ENCODE measurements around the gene AUNIP.
"Not testable (repeated sequence)": the region's sequence is repeated elsewhere in the genome, so short reads cannot be mapped to it uniquely, and the experiment has no call there.

The AUNIP gene

DNA sequence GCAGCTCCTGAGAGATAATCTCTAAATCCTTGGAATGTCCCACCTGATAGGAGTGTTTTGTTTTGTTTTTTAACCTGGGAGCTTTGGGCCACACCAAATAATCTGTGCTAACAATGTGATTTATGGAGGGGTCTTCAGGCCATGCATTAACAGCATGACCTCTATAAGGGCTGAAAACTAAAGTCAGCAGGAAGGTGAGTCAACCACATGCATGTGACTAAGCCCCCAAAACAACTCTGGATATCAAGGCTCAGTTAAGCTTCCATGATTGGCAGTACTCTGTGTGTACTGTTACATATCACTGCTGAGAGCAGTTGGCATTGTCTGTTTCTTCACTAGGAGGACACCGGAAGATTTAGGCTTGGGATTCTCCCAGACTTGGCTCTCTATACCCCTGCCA, 10.7 kb downstream of the AUNIP start:
- Mint-ChIP-seq H3K9me3 (no peaks in the 10 kb centered on the region), H3K27ac (no peak overlapping the region), H3K36me3 (ENCODE audit: low read depth) (peaks cover 13% of the 10 kb centered on the region), H3K4me1 (peaks cover 30% of the 10 kb centered on the region), H3K27me3 (ENCODE audit: low read depth, poor library complexity) (no peaks in the 10 kb centered on the region), H3K4me3 (no peak overlapping the region)
- no peak for TF ChIP-seq CTCF (IDR thresholded peaks at IDR 0.05)
- no peak for DNase-seq

GRCh38 chr1:25847929-25848328, 11.3 kb downstream of the AUNIP start:
- no peak for TF ChIP-seq CTCF (IDR thresholded peaks at IDR 0.05)
- Mint-ChIP-seq H3K9me3 (no peaks in the 10 kb centered on the region), H3K4me3 (no peak overlapping the region), H3K36me3 (ENCODE audit: low read depth) (peaks cover 13% of the 10 kb centered on the region), H3K27me3 (ENCODE audit: low read depth, poor library complexity) (no peaks in the 10 kb centered on the region), H3K27ac (no peak overlapping the region), H3K4me1 (peaks cover 30% of the 10 kb centered on the region)
- no peak for DNase-seq

GRCh38 chr1:25845664-25846063, 13.6 kb downstream of the AUNIP start:
- Mint-ChIP-seq H3K36me3 (ENCODE audit: low read depth) (peaks cover 6% of the 10 kb centered on the region), H3K4me1 (peaks cover 30% of the 10 kb centered on the region), H3K27me3 (ENCODE audit: low read depth, poor library complexity) (no peaks in the 10 kb centered on the region), H3K9me3 (no peaks in the 10 kb centered on the region), H3K27ac (no peak overlapping the region), H3K4me3 (no peak overlapping the region)
- DNase-seq, result no peak
- no peak for TF ChIP-seq CTCF (IDR thresholded peaks at IDR 0.05)

DNA sequence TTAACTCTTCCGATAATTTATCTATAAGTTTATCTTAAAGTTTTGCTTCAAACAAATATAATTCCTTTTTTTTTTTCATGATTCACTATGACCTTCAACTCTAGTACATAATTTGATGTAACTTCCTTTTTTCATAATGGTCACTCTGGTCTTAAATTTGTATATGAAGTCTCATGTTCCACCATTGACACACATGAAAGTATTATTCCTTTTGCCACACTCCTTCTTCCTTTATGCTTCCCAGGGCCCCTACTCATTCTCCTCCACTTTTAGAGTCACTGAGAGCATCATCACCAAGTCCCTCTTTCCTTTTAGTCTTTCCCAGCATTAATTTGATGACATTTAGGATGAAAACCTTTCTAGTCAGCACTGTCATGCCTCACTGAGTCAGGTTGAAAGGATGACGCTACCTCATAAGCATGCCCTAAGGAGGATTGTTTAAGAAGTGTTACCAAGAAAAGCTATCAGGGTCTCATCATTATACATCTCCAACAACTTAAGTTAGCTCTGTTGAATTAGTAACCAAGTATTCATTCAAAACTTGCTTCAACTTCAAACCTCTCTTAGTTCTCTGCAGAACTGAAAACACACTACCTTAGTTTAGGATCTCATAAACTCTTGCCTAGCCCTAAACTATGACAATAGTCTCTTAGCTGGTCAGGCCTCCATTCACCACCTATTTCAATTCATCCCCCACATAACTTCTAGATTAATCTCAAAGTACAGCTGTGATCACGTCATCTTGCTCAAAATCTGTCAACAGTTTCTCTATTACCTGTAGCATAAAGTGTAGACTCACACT, 14.5 kb downstream of the AUNIP start:
- peaks cover 30% of the 10 kb centered on the region for H3K4me1 Mint-ChIP-seq
- DNase-seq, result no peak
- H3K27me3 Mint-ChIP-seq (ENCODE audit: low read depth, poor library complexity), result no peaks in the 10 kb centered on the region
- H3K4me3 Mint-ChIP-seq, result no peak overlapping the region
- peaks cover 10% of the 10 kb centered on the region for H3K36me3 Mint-ChIP-seq (ENCODE audit: low read depth)
- no peak for TF ChIP-seq CTCF (IDR thresholded peaks at IDR 0.05)
- H3K27ac Mint-ChIP-seq, result no peak overlapping the region
- H3K9me3 Mint-ChIP-seq, result no peaks in the 10 kb centered on the region

GRCh38 chr1:25843483-25843882, 15.8 kb downstream of the AUNIP start:
- H3K4me3 Mint-ChIP-seq, result no peak overlapping the region
- H3K9me3 Mint-ChIP-seq, result no peaks in the 10 kb centered on the region
- TF ChIP-seq CTCF (IDR thresholded peaks at IDR 0.05), result no peak
- no peaks in the 10 kb centered on the region for H3K27me3 Mint-ChIP-seq (ENCODE audit: low read depth, poor library complexity)
- no peak overlapping the region for H3K27ac Mint-ChIP-seq
- H3K4me1 Mint-ChIP-seq, result peaks cover 22% of the 10 kb centered on the region
- DNase-seq, result no peak
- H3K36me3 Mint-ChIP-seq (ENCODE audit: low read depth), result peaks cover 14% of the 10 kb centered on the region

GRCh38 chr1:25839808-25840207, 19.4 kb downstream of the AUNIP start:
- not testable (repeated sequence) for H3K4me3 Mint-ChIP-seq; H3K27ac Mint-ChIP-seq; H3K9me3 Mint-ChIP-seq; H3K4me1 Mint-ChIP-seq; H3K27me3 Mint-ChIP-seq (ENCODE audit: low read depth, poor library complexity); DNase-seq
- peaks cover 16% of the 10 kb centered on the region for H3K36me3 Mint-ChIP-seq (ENCODE audit: low read depth)

All from nephron progenitor cell (in vitro differentiated cells).